OCI-LY7 (cell line): ENCODE measurements around the gene PTCD1. TPM values are rescaled to one million over a fixed set of nuclear protein-coding genes. Genes with fewer than 3 reads are reported as not detected.
A peak's percentile ranks its signal among the peaks of the same experiment; 100 is the strongest.
"Not testable (repeated sequence)": the region's sequence is repeated elsewhere in the genome, so short reads cannot be mapped to it uniquely, and the experiment has no call there.

Experiments used
- BruUV-seq: library from RNA; stranded (reverse); fragments of 400-500 nt; replicated peaks from 2 replicates; lab custom pipeline; 2021; lab: Mats Ljungman, UMichigan
- CTCF ChIA-PET: fragments of 300-600 bp; sonication (Branson Sonifier 250); formaldehyde crosslinking; loops from one replicate; lab custom pipeline; 2022; ENCODE audit warnings: antibody characterized with exemption; ENCODE audit not compliant: unreplicated experiment; lab: Charles Lee
- POLR2A ChIA-PET: fragments of 300-600 bp; sonication (Branson Sonifier 250); formaldehyde crosslinking; loops from one replicate; lab custom pipeline; 2022; ENCODE audit warnings: antibody characterized with exemption; lab: Charles Lee
- DNase-seq: peaks from one replicate; pipeline ENCODE4 v3.0.0-alpha.2; 2015; ENCODE audit warnings: low spot score
- H2AFZ ChIP-seq: fragments of 200-600 bp; sonication (generic), shearing (Covaris generic); 2 replicates; pipeline ENCODE4 v1.6.1; 2014; ENCODE audit warnings: mild to moderate bottlenecking, antibody characterized with exemption, low read length, moderate library complexity
- H3K27ac ChIP-seq: fragments of 200-600 bp; sonication (generic); 2 replicates; pipeline ENCODE4 v1.5.1; 2014; ENCODE audit warnings: mixed run types, low read depth, mild to moderate bottlenecking, moderate library complexity, low read length, inconsistent platforms; ENCODE audit not compliant: poor library complexity, severe bottlenecking
- H3K36me3 ChIP-seq: fragments of 200-600 bp; sonication (generic); 2 replicates; pipeline ENCODE4 v1.6.1; 2014; ENCODE audit warnings: mild to moderate bottlenecking, antibody characterized with exemption, low read length, moderate library complexity, mixed read lengths; ENCODE audit not compliant: insufficient read depth
- H3K4me1 ChIP-seq: fragments of 200-600 bp; sonication (generic); 2 replicates; pipeline ENCODE4 v1.5.1; 2014; ENCODE audit warnings: mild to moderate bottlenecking, low read length; ENCODE audit not compliant: insufficient read depth, poor library complexity, severe bottlenecking
- H3K4me2 ChIP-seq: fragments of 200-600 bp; sonication (generic); 2 replicates; pipeline ENCODE4 v1.6.1; 2014; ENCODE audit warnings: mild to moderate bottlenecking, low read length
- H3K4me3 ChIP-seq: fragments of 200-600 bp; sonication (generic); 2 replicates; pipeline ENCODE4 v1.5.1; 2014; ENCODE audit warnings: mild to moderate bottlenecking, low read depth, low read length; ENCODE audit not compliant: poor library complexity, severe bottlenecking
- H3K79me2 ChIP-seq: fragments of 200-600 bp; sonication (generic); 2 replicates; pipeline ENCODE4 v1.6.1; 2016; ENCODE audit warnings: low read depth, mild to moderate bottlenecking, low read length, moderate library complexity, mixed read lengths; ENCODE audit not compliant: insufficient read depth
- H3K9me2 ChIP-seq: fragments of 200-600 bp; sonication (generic); 2 replicates; pipeline ENCODE4 v1.6.1; 2016; ENCODE audit warnings: mild to moderate bottlenecking, low read length, mixed read lengths; ENCODE audit not compliant: insufficient read depth
- H3K9me3 ChIP-seq: fragments of 200-600 bp; sonication (generic); 2 replicates; pipeline ENCODE4 v1.6.1; 2014; ENCODE audit warnings: mild to moderate bottlenecking, mixed run types, low read length, mixed read lengths
- H4K20me1 ChIP-seq: fragments of 200-600 bp; sonication (generic); 2 replicates; pipeline ENCODE4 v1.6.1; 2014; ENCODE audit warnings: mild to moderate bottlenecking, antibody characterized with exemption, low read length, moderate library complexity, mixed read lengths; ENCODE audit not compliant: insufficient read depth
- EZH2phosphoT487 ChIP-seq: fragments of 200-600 bp; sonication (generic); IDR thresholded peaks from 2 replicates; pipeline ENCODE4 v1.6.1; 2018; ENCODE audit warnings: low read depth, borderline replicate concordance, mild to moderate bottlenecking, mixed run types, antibody characterized with exemption, low read length, moderate library complexity, mixed read lengths
- intact Hi-C: fragments of 100-400 bp; cut with micrococcal nuclease; formaldehyde crosslinking; loops from one replicate; pipeline ENCODE4 v1.10.0; 2022; ENCODE audit not compliant: unreplicated experiment
- total RNA-seq, 2 experiments: library from RNA; depleted of rRNA in 1 of 2; stranded (reverse); fragments of >200 nt in 1 of 2; shearing (Covaris generic) in 1 of 2; gene quantifications; 2 replicates each; pipeline ENCODE4 v1.2.3, GENCODE V29; 2014 to 2022
- TF ChIP-seq, protein P1 (sequence below): fragments of 200-600 bp; sonication (generic); conservative IDR thresholded peaks from 2 replicates; pipeline ENCODE4 v1.5.1; 2014; ENCODE audit warnings: mild to moderate bottlenecking, antibody characterized with exemption, low read length, moderate library complexity, mixed read lengths

The PTCD1 gene
- total RNA-seq, 2 experiments from 2014 or later: 11.0 to 11.3 TPM

DNA sequence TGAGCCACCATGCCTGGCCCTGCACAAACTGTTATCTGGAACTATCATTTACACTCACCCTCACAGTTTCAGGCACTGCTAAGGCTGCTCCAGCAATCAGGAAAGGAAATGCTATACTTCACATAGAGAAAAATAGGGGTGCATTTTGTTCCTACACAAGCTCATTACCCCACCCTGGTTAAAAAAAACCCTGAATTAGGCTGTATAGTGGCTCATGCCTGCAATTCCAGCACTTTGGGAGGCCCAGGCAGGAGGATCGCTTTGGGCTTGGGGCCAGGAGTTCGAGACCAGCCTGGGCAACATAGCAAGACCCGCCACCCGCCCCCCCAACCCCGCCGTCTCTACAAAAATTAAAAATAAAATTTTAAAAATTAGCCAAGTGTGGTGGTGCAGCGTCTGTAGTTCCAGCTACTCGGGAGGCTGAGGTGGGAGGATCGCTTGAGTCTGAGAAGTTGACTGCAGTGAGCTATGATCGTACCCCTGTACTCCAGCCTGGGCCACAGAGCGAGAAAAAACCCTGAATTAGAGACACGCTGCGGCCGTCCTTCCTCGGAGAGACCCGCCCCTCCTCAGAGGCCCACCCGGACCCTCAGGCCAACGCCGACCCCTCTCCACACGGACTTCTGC lies 539 bp downstream of the PTCD1 start:
- Histone ChIP-seq H3K9me2 (no peaks in the 10 kb centered on the region), H3K9me3 (no peaks in the 10 kb centered on the region), H4K20me1 (peaks cover 11% of the 10 kb centered on the region), H3K4me3 (peak overlapping the region; percentile 86), H2AFZ (peak overlapping the region; percentile 77), H3K4me2 (peak overlapping the region; percentile 93), H3K27ac (peak overlapping the region; percentile 24), H3K36me3 (peaks cover 28% of the 10 kb centered on the region), H3K79me2 (peaks cover 37% of the 10 kb centered on the region), H3K4me1 (peaks cover 18% of the 10 kb centered on the region)
- ChIA-PET POLR2A (interaction anchor here (0.6 to 1.3 kb wide), 6 partner anchors 30 to 1268 kb away, joined by 3 to 11 read pairs (median 3); partner anchors contain the start of genes BUD31, PDAP1, POP7 and ZKSCAN5), CTCF (interaction anchor here (0.5 to 0.6 kb wide), 2 partner anchors 167 to 1540 kb away, joined by 4 read pairs; no protein-coding TSS in a partner anchor)
- DNase-seq: no peak
- intact Hi-C loops: loop anchor here (1.0 to 2.0 kb wide), 2 partner anchors 29 to 30 kb away; partner anchors contain the start of genes ATP5MF, BUD31 and PDAP1
- no peak for TF ChIP-seq EZH2phosphoT487
- TF ChIP-seq, protein P1, sequence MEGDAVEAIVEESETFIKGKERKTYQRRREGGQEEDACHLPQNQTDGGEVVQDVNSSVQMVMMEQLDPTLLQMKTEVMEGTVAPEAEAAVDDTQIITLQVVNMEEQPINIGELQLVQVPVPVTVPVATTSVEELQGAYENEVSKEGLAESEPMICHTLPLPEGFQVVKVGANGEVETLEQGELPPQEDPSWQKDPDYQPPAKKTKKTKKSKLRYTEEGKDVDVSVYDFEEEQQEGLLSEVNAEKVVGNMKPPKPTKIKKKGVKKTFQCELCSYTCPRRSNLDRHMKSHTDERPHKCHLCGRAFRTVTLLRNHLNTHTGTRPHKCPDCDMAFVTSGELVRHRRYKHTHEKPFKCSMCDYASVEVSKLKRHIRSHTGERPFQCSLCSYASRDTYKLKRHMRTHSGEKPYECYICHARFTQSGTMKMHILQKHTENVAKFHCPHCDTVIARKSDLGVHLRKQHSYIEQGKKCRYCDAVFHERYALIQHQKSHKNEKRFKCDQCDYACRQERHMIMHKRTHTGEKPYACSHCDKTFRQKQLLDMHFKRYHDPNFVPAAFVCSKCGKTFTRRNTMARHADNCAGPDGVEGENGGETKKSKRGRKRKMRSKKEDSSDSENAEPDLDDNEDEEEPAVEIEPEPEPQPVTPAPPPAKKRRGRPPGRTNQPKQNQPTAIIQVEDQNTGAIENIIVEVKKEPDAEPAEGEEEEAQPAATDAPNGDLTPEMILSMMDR: no peak
- BruUV-seq: no TSS peak

DNA sequence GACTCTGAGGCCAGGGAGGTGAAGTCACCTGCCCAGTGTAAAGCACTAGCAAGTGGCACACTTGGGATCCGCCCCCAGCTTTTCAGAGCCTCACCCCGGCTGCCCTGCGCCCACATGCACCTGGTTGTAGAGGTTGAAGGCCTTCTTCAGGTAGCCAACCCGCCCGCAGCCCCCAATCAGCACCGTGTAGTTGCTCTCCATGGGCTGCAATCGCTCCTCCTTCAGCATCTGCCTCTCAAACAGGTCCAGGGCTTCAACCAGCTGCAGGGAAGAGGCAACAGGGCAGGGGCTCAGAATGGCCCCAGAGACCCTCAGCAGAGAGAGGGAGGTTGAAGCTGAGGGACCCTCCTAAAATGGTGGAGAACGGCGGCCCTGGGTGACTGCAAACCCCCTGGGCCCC lies 5.4 kb downstream of the PTCD1 start:
- POLR2A ChIA-PET: interaction anchor here (0.7 to 1.0 kb wide), 2 partner anchors 61 to 472 kb away, joined by 4 read pairs; no protein-coding TSS in a partner anchor
- TF ChIP-seq EZH2phosphoT487: no peak
- TF ChIP-seq, protein P1: no peak
- intact Hi-C loops: no loop called here
- H4K20me1 ChIP-seq: no peaks in the 10 kb centered on the region
- H3K36me3 ChIP-seq: peaks cover 52% of the 10 kb centered on the region
- H3K4me3 ChIP-seq: no peak overlapping the region
- H3K4me2 ChIP-seq: no peak overlapping the region
- H3K27ac ChIP-seq: no peak overlapping the region
- no peaks in the 10 kb centered on the region for H3K9me3 ChIP-seq
- BruUV-seq: no TSS peak
- CTCF ChIA-PET: interaction anchor here (0.6 kb wide), 1 partner anchor 360 kb away, joined by 3 read pairs; no protein-coding TSS in a partner anchor
- DNase-seq: no peak
- peaks cover 14% of the 10 kb centered on the region for H3K79me2 ChIP-seq
- H3K9me2 ChIP-seq: no peaks in the 10 kb centered on the region
- no peak overlapping the region for H2AFZ ChIP-seq
- H3K4me1 ChIP-seq: peaks cover 7% of the 10 kb centered on the region

DNA sequence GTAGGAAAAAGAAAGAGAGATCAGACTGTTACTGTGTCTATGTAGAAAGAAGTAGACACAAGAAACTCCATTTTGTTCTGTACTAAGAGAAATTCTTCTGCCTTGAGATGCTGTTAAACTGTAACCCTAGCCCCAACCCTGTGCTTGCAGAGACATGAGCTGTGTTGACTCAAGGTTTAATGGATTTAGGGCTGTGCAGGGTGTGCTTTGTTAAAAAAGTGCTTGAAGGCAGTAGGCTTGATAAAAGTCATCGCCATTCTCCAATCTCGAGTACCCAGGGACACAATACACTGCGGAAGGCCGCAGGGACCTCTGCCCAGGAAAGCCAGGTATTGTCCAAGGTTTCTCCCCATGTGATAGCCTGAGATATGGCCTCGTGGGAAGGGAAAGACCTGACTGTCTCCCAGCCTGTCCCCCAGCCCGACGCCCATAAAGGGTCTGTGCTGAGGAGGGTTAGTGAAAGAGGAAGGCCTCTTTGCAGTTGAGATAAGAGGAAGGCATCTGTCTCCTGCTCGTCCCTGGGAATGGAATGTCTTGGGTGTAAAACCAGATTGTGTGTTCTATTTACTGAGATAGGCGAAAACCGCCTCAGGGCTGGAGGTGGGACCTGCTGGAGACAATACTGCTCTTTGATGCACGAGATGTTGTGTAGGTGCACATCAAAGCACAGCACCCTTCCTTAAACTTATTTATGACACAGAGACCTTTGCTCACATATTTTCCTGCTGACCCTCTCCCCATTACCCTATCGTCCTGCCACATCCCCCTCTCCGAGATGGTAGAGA lies 6.7 kb downstream of the PTCD1 start:
- H3K9me3 ChIP-seq, CTCF ChIA-PET, H3K9me2 ChIP-seq, H3K4me1 ChIP-seq, POLR2A ChIA-PET, H3K4me2 ChIP-seq, H4K20me1 ChIP-seq, H3K79me2 ChIP-seq, intact Hi-C loops, H2AFZ ChIP-seq, BruUV-seq, DNase-seq, H3K27ac ChIP-seq, H3K4me3 ChIP-seq: not testable (repeated sequence)
- peaks cover 52% of the 10 kb centered on the region for H3K36me3 ChIP-seq
